ENCODE measurements around the gene RPS6KA2.

Gene RPS6KA2

GRCh38 chr6:166615059-166615770 is 11.8 kb downstream of the RPS6KA2 start:
- TF ChIP-seq CTCF (IDR thresholded peaks at IDR 0.05): no peak

- no peak for TF ChIP-seq CTCF (IDR thresholded peaks at IDR 0.05)
These were observed 12.5 kb downstream of the RPS6KA2 start for GRCh38 chr6:166614589-166614988.

- no peak for TF ChIP-seq CTCF (IDR thresholded peaks at IDR 0.05)
These were observed 12.9 kb downstream of the RPS6KA2 start for GRCh38 chr6:166614171-166614583.

- no peak for TF ChIP-seq CTCF (IDR thresholded peaks at IDR 0.05)
These were observed 14.0 kb downstream of the RPS6KA2 start for GRCh38 chr6:166613027-166613426.

- TF ChIP-seq CTCF (IDR thresholded peaks at IDR 0.05): no peak
These were observed 14.6 kb downstream of the RPS6KA2 start for GRCh38 chr6:166612471-166612881.

- TF ChIP-seq CTCF (IDR thresholded peaks at IDR 0.05): no peak
These were observed 15.4 kb downstream of the RPS6KA2 start for GRCh38 chr6:166611631-166612030.

- no peak for TF ChIP-seq CTCF (IDR thresholded peaks at IDR 0.05)
These were observed 17.0 kb downstream of the RPS6KA2 start for GRCh38 chr6:166610069-166610468.

- TF ChIP-seq CTCF (IDR thresholded peaks at IDR 0.05): no peak
These were observed 18.3 kb downstream of the RPS6KA2 start for GRCh38 chr6:166608774-166609173.

All from LNCAP (cell line).